ENCODE measurements around the gene AAGAB.

DNA sequence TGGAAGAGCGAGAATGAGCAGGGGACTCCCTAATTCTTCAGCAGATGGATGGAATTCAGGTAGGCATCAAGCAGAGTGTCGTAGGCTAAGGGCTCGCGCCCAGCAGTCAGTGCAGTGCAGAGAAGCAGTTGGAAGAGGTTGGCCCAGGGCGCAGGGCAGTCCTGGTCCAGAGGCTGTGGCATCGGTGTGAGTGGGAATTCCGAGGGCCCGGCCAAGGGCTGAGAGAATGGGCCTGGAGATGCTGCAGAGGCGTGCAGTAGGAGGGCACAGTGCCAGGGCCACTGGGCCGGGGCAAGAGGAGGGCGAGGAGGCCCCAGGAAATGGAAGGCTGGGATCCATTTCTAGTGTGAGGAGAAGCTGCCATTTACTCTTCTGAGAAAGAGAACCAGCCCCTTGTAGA lies 74.4 kb downstream of the AAGAB start:
- TF ChIP-seq, protein P1, sequence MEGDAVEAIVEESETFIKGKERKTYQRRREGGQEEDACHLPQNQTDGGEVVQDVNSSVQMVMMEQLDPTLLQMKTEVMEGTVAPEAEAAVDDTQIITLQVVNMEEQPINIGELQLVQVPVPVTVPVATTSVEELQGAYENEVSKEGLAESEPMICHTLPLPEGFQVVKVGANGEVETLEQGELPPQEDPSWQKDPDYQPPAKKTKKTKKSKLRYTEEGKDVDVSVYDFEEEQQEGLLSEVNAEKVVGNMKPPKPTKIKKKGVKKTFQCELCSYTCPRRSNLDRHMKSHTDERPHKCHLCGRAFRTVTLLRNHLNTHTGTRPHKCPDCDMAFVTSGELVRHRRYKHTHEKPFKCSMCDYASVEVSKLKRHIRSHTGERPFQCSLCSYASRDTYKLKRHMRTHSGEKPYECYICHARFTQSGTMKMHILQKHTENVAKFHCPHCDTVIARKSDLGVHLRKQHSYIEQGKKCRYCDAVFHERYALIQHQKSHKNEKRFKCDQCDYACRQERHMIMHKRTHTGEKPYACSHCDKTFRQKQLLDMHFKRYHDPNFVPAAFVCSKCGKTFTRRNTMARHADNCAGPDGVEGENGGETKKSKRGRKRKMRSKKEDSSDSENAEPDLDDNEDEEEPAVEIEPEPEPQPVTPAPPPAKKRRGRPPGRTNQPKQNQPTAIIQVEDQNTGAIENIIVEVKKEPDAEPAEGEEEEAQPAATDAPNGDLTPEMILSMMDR (IDR thresholded peaks at IDR 0.05) = no peak
- TF ChIP-seq POLR2A (IDR thresholded peaks at IDR 0.05) (no peak), POLR2AphosphoS5 (IDR thresholded peaks at IDR 0.05) (no peak), EP300 (IDR thresholded peaks at IDR 0.05) (no peak)

Data from gastroesophageal sphincter (tissue), 3 donors.